Activated CD4-positive, alpha-beta T cell treated with anti-CD3 and anti-CD28 coated beads, Interleukin-2, amount 50 U/mL, for 48 hours (primary cell): ENCODE measurements around the gene SDC3.

Source experiments
- DNase-seq, 2 experiments: peaks; one replicate each; pipeline ENCODE4 v3.0.0-alpha.2; 2020

SDC3 gene

GRCh38 chr1:30903343-30904034 is 5.1 kb downstream of the SDC3 start:
- DNase-seq: no peak

- DNase-seq: no peak
These were observed 5.8 kb downstream of the SDC3 start for GRCh38 chr1:30902593-30903290.

- no peak for DNase-seq
These were observed 6.6 kb downstream of the SDC3 start for GRCh38 chr1:30901798-30902581.

GRCh38 chr1:30900931-30901560 is 7.5 kb downstream of the SDC3 start:
- DNase-seq: no peak

GRCh38 chr1:30900486-30900885 is 8.1 kb downstream of the SDC3 start:
- DNase-seq: no peak

GRCh38 chr1:30899577-30900389 is 8.8 kb downstream of the SDC3 start:
- no peak for DNase-seq

GRCh38 chr1:30898031-30898815 is 10.3 kb downstream of the SDC3 start:
- DNase-seq: no peak

GRCh38 chr1:30896905-30897304 is 11.7 kb downstream of the SDC3 start:
- DNase-seq: no peak

- DNase-seq: no peak
These were observed 12.5 kb downstream of the SDC3 start for GRCh38 chr1:30895944-30896660.

- DNase-seq: no peak
These were observed 13.1 kb downstream of the SDC3 start for GRCh38 chr1:30895382-30895943.

GRCh38 chr1:30894508-30894973 is 14.0 kb downstream of the SDC3 start:
- DNase-seq: no peak

- no peak for DNase-seq
These were observed 14.6 kb downstream of the SDC3 start for GRCh38 chr1:30893776-30894507.

GRCh38 chr1:30892671-30893073 is 15.9 kb downstream of the SDC3 start:
- no peak for DNase-seq

GRCh38 chr1:30891227-30891552 is 17.4 kb downstream of the SDC3 start:
- no peak for DNase-seq

GRCh38 chr1:30890502-30891226 is 17.9 kb downstream of the SDC3 start:
- no peak for DNase-seq

- DNase-seq: no peak
These were observed 19.0 kb downstream of the SDC3 start for GRCh38 chr1:30889511-30889910.

GRCh38 chr1:30888975-30889374 is 19.6 kb downstream of the SDC3 start:
- DNase-seq: no peak

GRCh38 chr1:30888391-30888790 is 20.2 kb downstream of the SDC3 start:
- DNase-seq: no peak
